Activated CD4-positive, CD25-positive, alpha-beta regulatory T cell treated with anti-CD3 and anti-CD28 coated beads, Interleukin-2, amount 50 U/mL, for 72 hours (primary cell): ENCODE measurements around the gene CEP63.

Source experiments
- DNase-seq: peaks from one replicate; pipeline ENCODE4 v3.0.0; 2021

CEP63 gene

GRCh38 chr3:134610432-134611385, 124.9 kb downstream of the CEP63 start:
- no peak for DNase-seq

GRCh38 chr3:134611516-134611915, 125.7 kb downstream of the CEP63 start:
- no peak for DNase-seq

- no peak for DNase-seq
Measured at GRCh38 chr3:134613006-134613520, 127.2 kb downstream of the CEP63 start.

- no peak for DNase-seq
Measured at GRCh38 chr3:134614955-134615354, 129.1 kb downstream of the CEP63 start.

- DNase-seq = no peak
Measured at GRCh38 chr3:134615743-134616142, 129.9 kb downstream of the CEP63 start.

- DNase-seq = no peak
Measured at GRCh38 chr3:134617608-134618477, 132.0 kb downstream of the CEP63 start.

GRCh38 chr3:134618478-134619300, 132.8 kb downstream of the CEP63 start:
- no peak for DNase-seq

- DNase-seq = no peak
Measured at GRCh38 chr3:134619301-134619615, 133.4 kb downstream of the CEP63 start.

- no peak for DNase-seq
Measured at GRCh38 chr3:134619884-134620445, 134.1 kb downstream of the CEP63 start.

GRCh38 chr3:134620476-134621115, 134.7 kb downstream of the CEP63 start:
- DNase-seq = no peak

GRCh38 chr3:134621854-134622253, 136.0 kb downstream of the CEP63 start:
- DNase-seq = no peak

- DNase-seq = no peak
Measured at GRCh38 chr3:134622806-134623365, 137.0 kb downstream of the CEP63 start.

GRCh38 chr3:134623615-134624245, 137.9 kb downstream of the CEP63 start:
- no peak for DNase-seq
